Prostate gland (tissue), 2 donors: ENCODE measurements around the gene CUL7. TPM values are rescaled to one million over a fixed set of nuclear protein-coding genes. Genes with fewer than 3 reads are reported as not detected.

Source experiments
- DNase-seq: peaks from one replicate; pipeline ENCODE4 v3.0.0-alpha.2; 2019; ENCODE audit warnings: low spot score
- H3K27ac ChIP-seq, 2 donors: fragments of 200-600 bp; sonication (generic); 2 replicates each; pipeline ENCODE4 v1.5.1; 2017 to 2019
- H3K27me3 ChIP-seq: fragments of 200-600 bp; sonication (generic); replicated peaks from 2 replicates; pipeline ENCODE4 v1.5.1; 2019; ENCODE audit not compliant: insufficient read depth
- H3K36me3 ChIP-seq, 2 donors: fragments of 200-600 bp; sonication (generic); 1 replicate in 1 of 2; 2 replicates in 1 of 2; pipeline versions ENCODE4 v1.5.1 to v1.8.1; 2017 to 2019
- H3K4me1 ChIP-seq: fragments of 200-600 bp; sonication (generic); replicated peaks from 2 replicates; pipeline ENCODE4 v1.5.1; 2019
- H3K4me3 ChIP-seq, 2 donors: fragments of 200-600 bp; sonication (generic); 2 replicates each; pipeline ENCODE4 v1.5.1; 2017 to 2019
- H3K9me3 ChIP-seq: fragments of 200-600 bp; sonication (generic); 2 replicates; pipeline ENCODE4 v1.5.1; 2017
- POLR2A ChIP-seq: fragments of 450-650 bp; IDR thresholded peaks from one replicate; pipeline ENCODE4 v1.6.1; 2016; ENCODE audit warnings: antibody characterized with exemption, mild to moderate bottlenecking
- POLR2AphosphoS5 ChIP-seq: sonication (generic); formaldehyde crosslinking; IDR thresholded peaks from one replicate; pipeline ENCODE4 v1.6.1; 2017; ENCODE audit warnings: antibody characterized with exemption
- WGBS: methylation state at CpG from one replicate; pipeline ENCODE4 v1.1.5; 2018; 5-methylcytosine and 5-hydroxymethylcytosine counted together
- intact Hi-C: fragments of 100-400 bp; cut with DNase I; formaldehyde crosslinking; loops from one replicate; pipeline ENCODE4 v1.14.2; 2022
- total RNA-seq, 2 donors: library from RNA; depleted of rRNA; stranded (reverse); fragments of >200 nt; gene quantifications; one replicate each; pipeline ENCODE4 v1.1.0, GENCODE V29; 2016
- TF ChIP-seq, protein P1 (sequence below), 4 experiments: fragments of 200-600 bp in 2 of 4; fragments of 450-650 bp in 2 of 4; sonication (generic) in 2 of 4; IDR thresholded peaks; 1 replicate in 3 of 4; 2 replicates in 1 of 4; pipeline ENCODE4 v1.5.1; 2016 to 2019; ENCODE audit warnings: antibody characterized with exemption in 4 of 4, mild to moderate bottlenecking in 2 of 4, moderate library complexity in 2 of 4

CUL7 gene
- total RNA-seq, 2 donors from 2014 or later = 18.6 to 30.4 TPM

DNA sequence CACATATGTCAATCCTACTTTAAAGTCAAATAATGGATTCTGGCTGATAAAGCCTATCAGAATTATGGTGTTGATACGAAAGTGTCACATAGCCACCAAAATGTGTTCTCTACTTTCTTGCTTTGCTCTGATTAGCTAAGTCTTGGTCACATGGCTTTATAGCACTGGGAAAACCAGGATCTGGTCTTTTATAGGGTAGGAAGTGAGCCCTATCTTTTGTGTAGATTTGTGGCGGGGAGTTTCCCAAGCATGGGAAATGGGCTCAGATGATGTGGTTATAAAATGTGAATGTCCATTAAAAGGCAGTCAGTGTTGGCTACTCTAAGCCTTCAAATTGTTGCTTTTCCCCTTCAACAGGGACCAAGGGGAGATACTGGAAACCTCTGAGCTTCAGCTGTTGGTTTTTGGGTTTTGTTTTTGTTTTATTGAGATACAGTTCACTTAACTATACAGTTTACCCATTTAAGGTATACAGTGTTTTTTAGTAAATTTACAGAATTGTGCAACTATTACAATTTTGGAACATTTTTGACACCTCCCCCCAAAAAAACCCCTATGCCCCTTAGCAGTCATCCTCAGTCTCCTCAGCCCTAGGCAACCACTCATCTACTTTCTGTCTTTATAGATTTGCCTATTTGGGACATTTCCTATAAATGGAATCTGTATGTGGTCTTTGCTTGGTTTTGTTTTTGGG lies 20.0 kb downstream of the CUL7 start:
- Histone ChIP-seq H3K4me1 (no peaks in the 10 kb centered on the region), H3K9me3 (no peaks in the 10 kb centered on the region), H3K27me3 (no peaks in the 10 kb centered on the region), H3K27ac (no peak overlapping the region), H3K4me3 (no peak overlapping the region), H3K36me3 (peaks cover 2 to 14% of the 10 kb centered on the region in 2 donors)
- DNase-seq = no peak
- WGBS = 79% methylated on average over 2 of the region's 2 CpGs
- TF ChIP-seq POLR2A (no peak), POLR2AphosphoS5 (peak; percentile 32)
- TF ChIP-seq, protein P1, sequence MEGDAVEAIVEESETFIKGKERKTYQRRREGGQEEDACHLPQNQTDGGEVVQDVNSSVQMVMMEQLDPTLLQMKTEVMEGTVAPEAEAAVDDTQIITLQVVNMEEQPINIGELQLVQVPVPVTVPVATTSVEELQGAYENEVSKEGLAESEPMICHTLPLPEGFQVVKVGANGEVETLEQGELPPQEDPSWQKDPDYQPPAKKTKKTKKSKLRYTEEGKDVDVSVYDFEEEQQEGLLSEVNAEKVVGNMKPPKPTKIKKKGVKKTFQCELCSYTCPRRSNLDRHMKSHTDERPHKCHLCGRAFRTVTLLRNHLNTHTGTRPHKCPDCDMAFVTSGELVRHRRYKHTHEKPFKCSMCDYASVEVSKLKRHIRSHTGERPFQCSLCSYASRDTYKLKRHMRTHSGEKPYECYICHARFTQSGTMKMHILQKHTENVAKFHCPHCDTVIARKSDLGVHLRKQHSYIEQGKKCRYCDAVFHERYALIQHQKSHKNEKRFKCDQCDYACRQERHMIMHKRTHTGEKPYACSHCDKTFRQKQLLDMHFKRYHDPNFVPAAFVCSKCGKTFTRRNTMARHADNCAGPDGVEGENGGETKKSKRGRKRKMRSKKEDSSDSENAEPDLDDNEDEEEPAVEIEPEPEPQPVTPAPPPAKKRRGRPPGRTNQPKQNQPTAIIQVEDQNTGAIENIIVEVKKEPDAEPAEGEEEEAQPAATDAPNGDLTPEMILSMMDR (IDR thresholded peaks at IDR 0.05) = no peak
- intact Hi-C loops = no loop called here

DNA sequence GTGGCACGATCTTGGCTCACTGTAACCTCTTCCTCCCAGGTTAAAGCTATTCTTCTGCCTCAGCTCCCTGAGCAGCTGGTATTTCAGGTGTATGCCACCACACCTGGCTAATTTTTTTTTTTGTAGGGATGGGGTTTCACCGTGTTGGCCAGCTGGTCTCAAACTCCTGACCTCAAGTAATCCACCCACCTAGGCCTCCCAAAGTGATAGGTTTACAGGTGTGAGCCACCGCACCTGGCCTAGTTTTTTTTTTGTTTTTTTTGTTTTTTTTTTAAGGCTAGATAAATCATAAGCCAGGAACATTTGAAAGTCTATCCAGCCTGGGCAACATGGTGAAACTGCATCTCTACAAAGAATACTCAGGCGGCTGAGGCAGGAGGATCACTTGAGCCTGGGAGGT lies 21.3 kb downstream of the CUL7 start:
- H3K27me3 ChIP-seq = no peaks in the 10 kb centered on the region
- peaks cover 7 to 27% of the 10 kb centered on the region in 2 donors for H3K36me3 ChIP-seq
- intact Hi-C loops = no loop called here
- no peaks in the 10 kb centered on the region for H3K4me1 ChIP-seq
- WGBS = 86% methylated on average over 4 of the region's 4 CpGs
- no peak overlapping the region for H3K4me3 ChIP-seq
- no peak overlapping the region for H3K27ac ChIP-seq
- no peak for DNase-seq
- TF ChIP-seq POLR2AphosphoS5 (no peak), POLR2A (no peak)
- TF ChIP-seq, protein P1 (IDR thresholded peaks at IDR 0.05) = no peak
- no peaks in the 10 kb centered on the region for H3K9me3 ChIP-seq

DNA sequence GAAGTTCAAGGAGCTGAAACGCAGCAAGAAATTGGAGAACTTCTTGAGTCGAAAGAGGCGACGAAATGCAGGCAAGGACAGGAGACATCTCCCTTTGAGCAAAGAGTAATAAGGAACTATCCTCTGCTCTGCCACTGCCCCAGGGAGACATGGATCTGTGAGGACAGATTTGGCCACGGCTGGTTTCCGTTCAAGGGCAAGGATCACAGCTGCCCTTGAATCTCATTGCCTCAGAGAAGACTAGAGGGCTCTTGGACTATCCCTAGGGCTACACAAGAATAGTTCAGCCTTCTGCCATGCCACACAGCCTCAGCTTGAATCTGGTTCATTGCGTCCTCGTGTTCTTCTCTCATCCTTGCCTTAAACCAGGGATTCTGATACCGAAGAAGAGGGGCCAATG lies 24.5 kb downstream of the CUL7 start:
- Histone ChIP-seq H3K36me3 (peaks cover 7 to 48% of the 10 kb centered on the region in 2 donors), H3K9me3 (no peaks in the 10 kb centered on the region), H3K4me3 (no peak overlapping the region), H3K27me3 (no peaks in the 10 kb centered on the region), H3K27ac (no peak overlapping the region), H3K4me1 (no peaks in the 10 kb centered on the region)
- no peak for DNase-seq
- TF ChIP-seq, protein P1 (IDR thresholded peaks at IDR 0.05) = no peak
- no peak for TF ChIP-seq POLR2A
- TF ChIP-seq POLR2AphosphoS5 = no peak
- WGBS = 87% methylated on average over 9 of the region's 9 CpGs
- intact Hi-C loops = no loop called here

DNA sequence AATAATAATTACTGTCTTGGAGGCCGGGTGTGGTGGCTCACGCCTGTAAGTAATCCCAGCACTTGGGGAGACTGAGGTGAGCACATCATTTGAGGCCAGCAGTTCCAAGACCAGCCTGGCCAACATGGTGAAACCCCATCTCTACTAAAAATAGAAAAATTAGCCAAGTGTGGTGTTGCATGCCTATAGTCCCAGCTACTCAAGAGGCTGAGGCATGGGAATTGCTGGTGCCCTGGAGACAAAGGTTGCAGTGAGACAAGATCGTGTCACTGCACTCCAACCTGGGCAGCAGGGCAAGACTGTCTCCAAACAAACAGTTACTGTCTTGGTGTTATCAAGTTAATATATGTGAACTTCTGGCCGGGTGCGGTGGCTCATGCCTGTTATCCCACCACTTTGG lies 27.3 kb downstream of the CUL7 start:
- H3K36me3 ChIP-seq = peaks cover 7 to 48% of the 10 kb centered on the region in 2 donors
- H3K4me1 ChIP-seq = no peaks in the 10 kb centered on the region
- H3K9me3 ChIP-seq = no peaks in the 10 kb centered on the region
- DNase-seq = no peak
- no peak overlapping the region for H3K27ac ChIP-seq
- intact Hi-C loops = no loop called here
- WGBS = 95% methylated on average over 5 of the region's 5 CpGs
- no peaks in the 10 kb centered on the region for H3K27me3 ChIP-seq
- no peak for TF ChIP-seq POLR2AphosphoS5
- TF ChIP-seq POLR2A = no peak
- TF ChIP-seq, protein P1 (IDR thresholded peaks at IDR 0.05) = no peak
- H3K4me3 ChIP-seq = no peak overlapping the region

DNA sequence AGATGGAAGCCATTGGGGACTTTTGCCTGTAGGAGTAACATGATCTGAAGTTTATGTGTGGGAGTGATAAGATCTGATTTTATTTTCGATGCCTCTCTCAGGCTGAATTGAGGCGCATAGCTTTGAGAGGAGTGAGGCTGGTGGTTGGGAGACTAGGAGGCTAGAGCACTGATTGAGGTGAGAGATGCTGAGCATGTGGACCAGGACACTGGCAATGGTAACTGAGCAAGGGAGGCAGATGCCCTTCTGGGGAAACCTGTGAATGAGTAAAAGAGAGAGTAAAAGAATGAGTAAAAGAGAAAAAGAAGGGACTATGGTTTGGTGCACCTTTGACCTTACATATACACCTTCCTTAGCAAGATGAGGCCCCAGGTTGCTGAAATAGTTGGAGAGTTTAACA lies 29.2 kb downstream of the CUL7 start:
- Histone ChIP-seq H3K4me3 (no peak overlapping the region), H3K9me3 (no peaks in the 10 kb centered on the region), H3K27me3 (no peaks in the 10 kb centered on the region), H3K4me1 (no peaks in the 10 kb centered on the region), H3K27ac (no peak overlapping the region), H3K36me3 (peaks cover 7 to 42% of the 10 kb centered on the region in 2 donors)
- intact Hi-C loops = no loop called here
- DNase-seq = no peak
- TF ChIP-seq POLR2AphosphoS5 = no peak
- TF ChIP-seq, protein P1 (IDR thresholded peaks at IDR 0.05) = no peak
- no peak for TF ChIP-seq POLR2A
- 57% methylated on average over 2 of the region's 2 CpGs for WGBS
